ENCODE results near the gene USP15.

Gene USP15

GRCh38 chr12:62247281-62248045, 12.7 kb upstream of the USP15 start:
- in situ Hi-C loops (cut with HindIII; ENCODE audit: low sequenced_read_pairs) = no loop called here
- H3K4me3 ChIP-seq (ENCODE audit: low read depth, low read length) = no peak overlapping the region
- DNase-seq (ENCODE audit: low read depth, low spot score) = no peak
- TF ChIP-seq, protein P1, sequence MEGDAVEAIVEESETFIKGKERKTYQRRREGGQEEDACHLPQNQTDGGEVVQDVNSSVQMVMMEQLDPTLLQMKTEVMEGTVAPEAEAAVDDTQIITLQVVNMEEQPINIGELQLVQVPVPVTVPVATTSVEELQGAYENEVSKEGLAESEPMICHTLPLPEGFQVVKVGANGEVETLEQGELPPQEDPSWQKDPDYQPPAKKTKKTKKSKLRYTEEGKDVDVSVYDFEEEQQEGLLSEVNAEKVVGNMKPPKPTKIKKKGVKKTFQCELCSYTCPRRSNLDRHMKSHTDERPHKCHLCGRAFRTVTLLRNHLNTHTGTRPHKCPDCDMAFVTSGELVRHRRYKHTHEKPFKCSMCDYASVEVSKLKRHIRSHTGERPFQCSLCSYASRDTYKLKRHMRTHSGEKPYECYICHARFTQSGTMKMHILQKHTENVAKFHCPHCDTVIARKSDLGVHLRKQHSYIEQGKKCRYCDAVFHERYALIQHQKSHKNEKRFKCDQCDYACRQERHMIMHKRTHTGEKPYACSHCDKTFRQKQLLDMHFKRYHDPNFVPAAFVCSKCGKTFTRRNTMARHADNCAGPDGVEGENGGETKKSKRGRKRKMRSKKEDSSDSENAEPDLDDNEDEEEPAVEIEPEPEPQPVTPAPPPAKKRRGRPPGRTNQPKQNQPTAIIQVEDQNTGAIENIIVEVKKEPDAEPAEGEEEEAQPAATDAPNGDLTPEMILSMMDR (IDR thresholded peaks at IDR 0.05; ENCODE audit: low read depth, low read length) = no peak

GRCh38 chr12:62248873-62249272, 11.3 kb upstream of the USP15 start:
- TF ChIP-seq, protein P1 (IDR thresholded peaks at IDR 0.05; ENCODE audit: low read depth, low read length) = no peak
- no peak for DNase-seq (ENCODE audit: low read depth, low spot score)
- in situ Hi-C loops (cut with HindIII; ENCODE audit: low sequenced_read_pairs) = no loop called here
- H3K4me3 ChIP-seq (ENCODE audit: low read depth, low read length) = no peak overlapping the region

DNA sequence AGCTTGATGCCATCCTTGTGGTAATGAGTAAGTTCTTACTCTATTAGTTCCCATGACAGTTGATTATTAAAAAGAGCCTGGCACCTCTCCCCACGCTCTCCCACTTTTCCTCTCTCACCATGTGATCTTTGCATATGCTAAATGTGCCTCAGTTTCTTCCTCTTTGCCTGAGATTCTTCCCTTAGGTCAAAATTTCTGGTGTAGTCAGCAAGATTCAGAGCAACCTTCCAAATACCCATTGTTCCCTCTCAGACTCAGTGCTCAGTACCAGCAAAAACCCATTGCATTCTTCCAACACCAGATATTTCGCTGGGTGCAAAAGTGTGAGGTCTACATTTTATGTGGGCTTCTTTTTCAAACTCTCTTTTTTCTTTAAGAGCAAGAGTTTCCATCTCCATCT, 10.8 kb upstream of the USP15 start:
- in situ Hi-C loops (cut with HindIII; ENCODE audit: low sequenced_read_pairs) = no loop called here
- TF ChIP-seq, protein P1 (IDR thresholded peaks at IDR 0.05; ENCODE audit: low read depth, low read length) = no peak
- H3K4me3 ChIP-seq (ENCODE audit: low read depth, low read length) = no peak overlapping the region
- DNase-seq (ENCODE audit: low read depth, low spot score) = no peak

DNA sequence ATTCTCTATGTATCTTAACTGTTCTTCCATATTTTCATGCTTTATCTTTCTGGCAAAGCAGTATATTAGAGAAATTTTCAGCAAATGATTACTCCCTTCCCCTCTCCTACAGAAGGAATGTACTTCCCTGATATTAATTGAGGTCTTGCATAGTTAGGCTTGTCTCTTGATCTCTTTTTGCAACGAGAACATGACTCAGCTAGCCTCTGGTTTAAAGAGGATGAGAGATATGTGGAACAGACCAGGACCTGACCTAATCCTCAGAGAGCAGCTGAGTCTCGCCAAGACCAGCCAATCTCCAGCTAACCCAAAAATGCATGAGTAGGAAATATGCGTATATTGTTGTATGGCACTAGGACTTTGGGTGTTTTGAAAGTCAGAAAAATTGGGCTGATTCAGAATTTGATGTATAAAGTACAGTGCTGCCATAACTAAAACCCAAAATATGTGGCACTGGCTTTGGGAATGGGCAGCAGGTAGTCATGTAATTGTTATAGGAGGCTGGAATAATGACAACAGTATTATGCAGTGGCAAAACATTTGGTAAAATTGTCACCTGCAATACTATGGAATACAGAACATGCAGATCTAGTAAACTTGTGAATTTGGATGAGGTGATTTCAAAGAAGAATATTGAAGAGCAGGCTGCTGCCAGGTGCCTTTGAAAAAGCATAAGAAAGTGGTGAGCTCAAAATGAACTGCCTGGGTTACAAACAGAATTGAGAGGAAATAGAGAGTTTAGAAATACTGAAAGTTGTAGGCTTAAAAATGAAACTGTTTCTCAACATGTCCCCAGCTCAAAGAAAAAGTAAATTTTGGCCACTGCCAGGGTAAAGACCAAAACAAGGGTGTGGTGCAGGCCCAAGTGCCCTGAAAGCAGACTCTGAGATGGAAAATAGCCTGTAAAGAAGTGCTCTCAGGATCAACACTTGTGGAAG, 9.3 kb upstream of the USP15 start:
- H3K4me3 ChIP-seq (ENCODE audit: low read depth, low read length) = no peak overlapping the region
- in situ Hi-C loops (cut with HindIII; ENCODE audit: low sequenced_read_pairs) = no loop called here
- TF ChIP-seq, protein P1 (IDR thresholded peaks at IDR 0.05; ENCODE audit: low read depth, low read length) = no peak
- DNase-seq (ENCODE audit: low read depth, low spot score) = no peak

- H3K4me3 ChIP-seq (ENCODE audit: low read depth, low read length) = no peak overlapping the region
- in situ Hi-C loops (cut with HindIII; ENCODE audit: low sequenced_read_pairs) = no loop called here
- DNase-seq (ENCODE audit: low read depth, low spot score) = no peak
- TF ChIP-seq, protein P1 (IDR thresholded peaks at IDR 0.05; ENCODE audit: low read depth, low read length) = no peak
Observed at GRCh38 chr12:62251609-62251958, 8.6 kb upstream of the USP15 start.

- no peak overlapping the region for H3K4me3 ChIP-seq (ENCODE audit: low read depth, low read length)
- in situ Hi-C loops (cut with HindIII; ENCODE audit: low sequenced_read_pairs) = no loop called here
- no peak for DNase-seq (ENCODE audit: low read depth, low spot score)
- TF ChIP-seq, protein P1 (IDR thresholded peaks at IDR 0.05; ENCODE audit: low read depth, low read length) = no peak
Observed at GRCh38 chr12:62252576-62252975, 7.6 kb upstream of the USP15 start.

Measured in astrocyte of the spinal cord (primary cell).